DMS 273 (cell line): ENCODE measurements around the gene KLRG1.

ENCODE experiments used
- DNase-seq: peaks from one replicate; lab custom pipeline; 2025; ENCODE audit not compliant: unreplicated experiment; lab: John Stamatoyannopoulos, UW

The KLRG1 gene

DNA sequence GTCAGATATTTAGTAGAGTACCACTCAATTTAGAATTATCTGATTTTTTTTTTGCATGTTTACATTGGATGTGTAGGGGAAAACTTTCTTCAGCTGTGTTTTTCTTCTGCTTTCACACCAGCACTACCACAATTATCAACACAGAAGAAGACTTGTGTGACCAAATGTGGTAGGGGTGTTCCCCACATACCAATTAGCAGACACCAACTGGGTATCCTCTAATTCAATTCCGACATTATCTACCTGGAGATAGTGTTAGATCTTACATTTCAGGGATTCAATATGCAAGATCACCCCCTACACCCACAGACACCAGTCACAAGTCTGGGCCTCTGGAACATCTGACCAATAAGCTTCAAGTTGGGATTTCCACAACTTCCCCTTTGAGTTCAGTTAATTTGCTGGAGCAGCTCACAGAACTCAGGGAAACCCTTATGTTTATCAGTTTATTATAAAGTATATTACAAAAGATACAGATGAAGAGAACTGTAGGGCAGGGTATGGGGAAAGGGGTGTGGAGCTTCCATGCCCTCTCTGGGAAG is 4.1 kb upstream of the KLRG1 start:
- no peak for DNase-seq

DNA sequence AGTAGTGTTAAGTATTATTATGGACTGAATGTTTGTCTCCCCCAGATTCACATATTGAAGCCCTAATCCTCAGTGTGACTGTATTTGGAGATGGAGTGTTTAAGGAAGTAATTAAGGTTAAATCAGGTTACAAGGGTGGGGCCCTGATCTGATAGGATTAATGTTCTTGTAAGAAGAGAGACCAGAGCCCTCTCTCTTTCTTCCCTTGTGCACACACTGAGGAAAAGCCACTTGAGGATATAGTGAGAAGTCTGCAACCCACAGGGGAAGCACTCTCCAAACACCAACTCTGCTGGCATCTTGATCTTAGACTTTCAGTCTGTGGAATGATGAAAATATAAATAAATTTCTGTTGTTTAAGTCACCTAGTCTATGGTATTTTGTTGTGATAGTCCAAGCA is 2.2 kb upstream of the KLRG1 start:
- no peak for DNase-seq

DNA sequence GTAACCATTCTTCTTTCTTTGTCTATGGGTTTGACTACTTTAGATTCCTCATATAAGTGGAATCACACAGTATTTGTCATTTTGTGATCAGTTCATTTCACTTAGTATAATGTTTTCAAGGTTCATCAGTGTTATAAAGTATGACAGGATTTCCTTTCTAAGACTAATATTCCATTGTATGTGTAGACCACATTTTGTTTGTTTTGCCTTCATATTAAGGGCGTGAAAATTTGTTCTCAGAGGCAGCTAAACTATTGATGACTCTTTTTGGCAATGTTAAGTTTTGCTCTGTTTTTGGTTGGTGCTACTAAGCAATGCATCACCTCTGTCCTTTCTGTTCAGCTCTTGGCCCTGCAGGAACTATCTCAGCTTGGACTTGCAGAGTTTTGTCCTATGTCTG is 1.7 kb upstream of the KLRG1 start:
- no peak for DNase-seq

DNA sequence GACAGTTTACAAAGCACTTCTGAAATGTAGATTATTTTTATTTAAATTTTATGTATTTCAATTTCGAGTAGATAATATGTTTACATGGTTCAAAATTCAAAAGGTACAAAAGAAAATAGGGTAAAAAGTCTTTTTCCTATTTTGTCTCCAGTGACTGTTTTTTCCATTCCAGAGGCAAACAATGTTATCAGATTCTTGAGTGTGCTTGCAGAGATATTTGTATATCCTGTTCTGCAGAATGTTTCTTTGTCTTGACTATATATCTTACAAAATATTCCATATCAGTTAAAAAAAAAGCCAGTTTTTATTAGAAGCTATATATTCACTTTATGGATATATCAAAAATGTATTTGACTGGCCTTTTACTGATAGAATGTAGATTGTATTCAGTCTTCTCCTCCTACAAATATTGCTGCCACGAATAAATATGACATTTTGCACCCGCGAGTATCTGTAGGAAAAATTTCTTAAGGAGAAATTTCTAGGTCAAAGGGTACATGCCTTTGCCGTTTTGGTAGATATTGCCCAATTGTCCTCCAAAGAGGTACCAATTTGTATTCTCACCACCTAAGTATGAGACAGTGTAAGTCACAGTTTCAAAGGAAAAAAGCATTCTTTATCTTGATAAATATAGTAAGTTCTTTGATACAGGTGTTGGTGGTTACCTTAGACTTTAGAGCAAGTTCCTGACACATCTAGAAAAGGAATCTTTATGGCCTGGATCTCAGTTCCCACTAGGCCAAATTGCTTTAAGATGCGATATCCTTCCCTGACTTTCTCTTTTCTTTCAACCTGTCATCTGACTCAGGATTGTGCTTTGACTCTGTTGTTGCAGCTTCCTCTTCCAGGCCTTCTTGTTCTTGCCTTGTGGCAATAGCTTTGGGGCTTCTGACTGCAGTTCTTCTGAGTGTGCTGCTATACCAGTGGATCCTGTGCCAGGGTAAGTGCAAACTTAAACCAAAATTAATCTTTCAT is 2.3 kb downstream of the KLRG1 start:
- DNase-seq, result no peak

DNA sequence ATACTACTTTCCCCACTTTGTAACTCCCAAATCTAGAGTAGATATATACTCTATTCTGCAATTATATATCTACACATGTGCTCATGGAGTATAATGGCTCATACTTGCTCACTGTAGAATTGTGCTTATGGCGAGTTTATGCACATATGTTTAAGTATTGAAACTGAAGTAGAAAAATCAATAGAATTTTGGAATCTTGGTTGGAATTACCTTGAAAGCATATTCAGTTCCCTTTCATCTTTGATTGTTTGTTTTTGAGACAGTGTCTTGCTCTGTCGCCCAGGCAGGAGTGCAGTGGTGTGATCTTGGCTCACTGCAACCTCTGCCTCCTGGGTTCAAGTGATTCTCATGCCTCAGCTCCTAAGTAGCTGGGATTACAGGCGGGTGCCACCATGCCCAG is 4.5 kb downstream of the KLRG1 start:
- no peak for DNase-seq

DNA sequence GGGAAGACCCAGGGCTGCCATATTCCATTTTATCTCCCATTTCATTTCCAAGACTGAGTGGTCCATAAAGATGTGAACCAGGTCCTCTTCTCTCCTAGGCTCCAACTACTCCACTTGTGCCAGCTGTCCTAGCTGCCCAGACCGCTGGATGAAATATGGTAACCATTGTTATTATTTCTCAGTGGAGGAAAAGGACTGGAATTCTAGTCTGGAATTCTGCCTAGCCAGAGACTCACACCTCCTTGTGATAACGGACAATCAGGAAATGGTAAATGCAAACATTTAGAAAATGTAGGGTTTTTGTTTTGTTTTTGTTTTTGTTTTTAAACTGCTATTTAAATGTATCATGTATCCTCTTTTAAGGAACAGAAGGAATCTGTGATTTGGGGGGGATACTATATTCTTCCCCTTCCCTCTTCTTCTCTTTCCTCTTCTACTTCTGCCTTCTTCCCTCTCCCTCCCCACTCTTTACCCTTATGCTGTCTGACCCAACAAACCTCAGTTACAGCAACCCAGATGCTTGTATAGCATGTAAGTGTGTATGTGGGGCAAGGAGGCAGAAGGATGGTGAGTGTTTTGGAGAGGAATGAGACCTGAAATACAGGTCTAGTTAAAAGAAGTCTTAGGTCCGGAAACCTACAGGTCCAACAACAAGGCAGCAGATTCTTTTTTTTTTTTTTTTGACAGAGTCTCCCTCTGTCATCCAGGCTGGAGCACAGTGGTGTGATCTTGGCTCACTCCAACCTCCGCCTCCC is 5.9 kb downstream of the KLRG1 start:
- no peak for DNase-seq

DNA sequence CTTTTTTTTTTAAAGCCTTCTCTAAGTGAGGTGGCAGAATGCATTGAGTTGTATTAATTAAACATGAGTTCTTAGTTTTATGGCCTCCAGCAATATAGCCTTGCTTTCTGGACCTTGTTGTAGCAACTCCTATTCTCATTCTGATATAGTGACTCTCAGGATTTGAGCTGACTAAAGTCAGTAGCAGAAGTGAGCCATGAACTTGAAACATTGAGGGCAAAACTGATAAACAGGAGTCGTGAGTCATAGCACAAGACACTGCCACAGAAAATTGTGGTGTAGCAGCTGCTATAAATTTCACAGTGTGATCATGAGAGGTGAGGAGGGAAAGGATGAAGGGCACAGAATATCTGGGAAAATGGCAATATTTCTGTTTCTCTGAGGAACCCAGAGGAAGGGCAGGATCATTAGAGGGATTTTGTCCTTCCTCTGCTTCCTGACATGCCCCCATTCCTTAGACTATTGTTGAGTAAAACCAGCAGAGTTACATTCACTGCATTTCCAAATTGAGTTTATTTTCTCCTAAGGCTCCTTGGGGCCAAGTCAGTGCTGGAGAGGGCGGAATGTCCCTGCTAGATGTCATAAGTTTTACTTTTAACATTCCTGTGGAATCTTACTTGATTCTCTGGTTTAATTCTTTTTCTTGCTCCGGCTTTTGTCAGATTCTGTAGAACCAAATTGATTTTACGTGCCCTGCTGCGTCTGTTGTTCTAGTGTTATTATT is 7.5 kb downstream of the KLRG1 start:
- no peak for DNase-seq

DNA sequence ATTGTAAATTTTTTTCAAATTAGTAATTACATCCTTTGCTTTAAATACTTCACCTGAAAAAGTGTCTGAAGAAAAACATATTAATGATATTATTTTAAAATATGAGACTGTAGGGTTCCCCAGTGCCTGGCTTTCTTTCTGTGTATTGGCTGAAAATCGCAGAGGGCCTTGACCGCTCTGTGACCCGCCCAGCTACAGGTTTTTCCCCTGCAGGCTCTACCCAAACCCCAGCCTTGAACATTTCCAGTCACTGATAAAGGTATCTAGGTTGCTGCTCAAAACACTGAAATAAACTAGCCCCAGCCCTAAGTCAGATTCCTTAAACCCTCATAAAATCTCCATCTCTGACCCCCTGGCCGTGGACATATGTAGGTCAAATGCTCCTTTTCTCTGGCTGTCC is 11.9 kb downstream of the KLRG1 start:
- DNase-seq, result no peak

DNA sequence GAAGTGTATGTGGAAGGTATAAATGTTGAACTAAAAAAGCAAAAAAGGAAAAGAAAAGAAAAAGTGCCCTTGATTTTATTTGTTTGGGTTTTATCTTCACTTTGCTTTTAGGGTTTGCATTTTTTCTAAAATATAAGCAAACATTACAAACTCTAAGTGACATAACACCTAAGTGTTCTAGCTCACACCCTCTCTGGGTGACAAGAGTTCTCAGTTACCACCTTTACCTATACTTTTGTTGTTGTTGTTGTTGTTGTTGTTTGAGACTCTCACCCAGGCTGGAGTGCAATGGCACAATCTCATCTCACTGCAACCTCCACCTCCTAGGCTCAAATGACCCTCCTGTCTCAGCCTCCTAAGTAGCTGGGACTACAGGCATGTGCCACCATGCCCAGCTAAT is 13.0 kb downstream of the KLRG1 start:
- DNase-seq, result no peak

DNA sequence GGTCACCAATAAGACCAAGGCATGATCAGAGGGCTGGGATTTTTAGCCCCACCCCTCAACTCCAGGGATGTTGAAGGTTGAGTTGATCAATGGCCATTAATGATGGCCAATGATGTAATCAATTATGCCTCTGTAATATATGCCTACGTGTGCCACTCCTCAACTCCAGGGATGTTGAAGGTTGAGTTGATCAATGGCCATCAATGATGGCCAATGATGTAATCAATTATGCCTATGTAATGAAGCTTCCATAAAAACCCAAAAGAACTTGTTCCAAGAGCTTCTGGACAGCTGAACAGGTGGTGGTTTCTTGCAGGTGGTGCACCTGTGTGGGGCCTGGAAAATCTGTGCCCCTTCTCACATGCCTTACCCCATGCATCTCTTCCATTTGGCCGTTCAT is 33.2 kb downstream of the KLRG1 start:
- no peak for DNase-seq

DNA sequence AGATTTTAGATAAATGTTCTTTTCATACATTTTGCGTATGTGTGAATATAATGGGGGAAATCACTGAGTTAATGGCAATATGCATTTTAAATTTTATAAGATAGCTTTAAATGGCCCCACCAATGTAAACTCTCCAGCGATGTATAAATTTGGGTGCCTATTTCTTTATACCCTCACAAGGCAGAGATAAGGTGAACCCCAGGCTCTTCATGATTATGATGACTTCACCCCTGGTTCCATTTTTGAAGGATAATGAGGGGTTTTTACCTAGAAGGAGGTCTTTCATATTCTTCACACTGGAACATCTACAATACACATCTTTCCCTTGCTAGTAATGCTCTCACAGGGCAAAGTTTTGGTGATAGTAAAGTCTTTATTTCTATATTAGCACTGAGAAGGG is 35.2 kb downstream of the KLRG1 start:
- no peak for DNase-seq

DNA sequence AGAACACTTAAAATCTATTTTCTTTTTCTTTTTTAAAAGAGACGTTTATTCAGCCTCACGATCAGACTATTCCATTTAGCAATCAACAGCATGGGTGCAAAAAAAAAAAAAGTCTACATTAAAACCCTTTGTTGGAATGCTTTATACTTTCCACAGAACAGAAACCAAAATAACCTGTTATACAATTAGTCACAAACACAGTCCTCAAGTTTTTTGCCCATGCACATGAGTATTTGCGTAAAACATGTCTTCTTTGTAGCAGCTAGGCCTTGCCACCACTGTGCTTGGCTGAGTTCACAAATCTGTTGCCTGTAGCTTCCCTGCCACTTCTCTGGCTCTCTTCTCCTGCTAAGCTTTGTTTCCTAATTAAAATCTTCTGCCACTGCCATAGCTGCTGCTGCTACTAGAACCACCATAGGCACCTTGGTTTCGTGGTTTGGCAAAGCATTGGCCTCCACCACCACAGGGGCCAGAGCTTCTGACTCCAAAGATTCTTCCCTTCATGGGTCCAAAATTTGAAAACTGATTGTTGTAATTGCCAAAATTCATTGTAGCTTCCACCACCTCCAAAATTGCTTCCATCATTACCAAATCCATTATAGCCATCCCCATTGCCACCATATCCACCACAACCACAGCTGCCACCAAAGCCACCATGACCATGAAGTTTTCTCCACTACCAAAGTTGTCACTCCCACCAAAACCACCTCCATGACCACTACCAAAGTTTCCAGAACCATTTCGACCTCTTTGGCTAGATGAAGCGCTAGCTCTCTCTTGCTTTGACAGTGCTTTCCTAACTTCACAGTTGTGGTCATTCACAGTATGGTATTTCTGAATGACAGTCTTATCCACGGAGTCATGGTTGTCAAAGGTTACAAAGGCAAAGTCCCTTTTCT is 38.1 kb downstream of the KLRG1 start:
- DNase-seq, result no peak

DNA sequence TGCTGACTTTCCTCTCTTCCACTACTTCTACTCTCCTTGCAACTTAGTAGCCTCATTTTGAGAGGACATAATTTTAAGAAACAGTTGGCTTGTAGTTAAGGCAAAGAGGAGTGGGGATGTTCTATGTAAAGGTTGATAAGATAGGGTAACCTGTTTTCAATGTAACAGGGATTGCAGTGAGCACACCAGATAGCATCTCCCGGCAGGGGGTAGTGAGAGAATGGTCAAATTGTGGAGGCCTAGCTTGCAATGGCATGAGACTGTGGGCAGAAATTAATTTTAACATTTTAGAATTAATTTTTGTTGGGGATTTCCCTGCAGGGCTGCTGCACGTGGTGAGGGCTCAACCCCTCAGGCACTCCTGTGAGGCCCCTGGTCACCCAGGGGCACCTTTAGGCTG is 41.4 kb downstream of the KLRG1 start:
- DNase-seq, result no peak

DNA sequence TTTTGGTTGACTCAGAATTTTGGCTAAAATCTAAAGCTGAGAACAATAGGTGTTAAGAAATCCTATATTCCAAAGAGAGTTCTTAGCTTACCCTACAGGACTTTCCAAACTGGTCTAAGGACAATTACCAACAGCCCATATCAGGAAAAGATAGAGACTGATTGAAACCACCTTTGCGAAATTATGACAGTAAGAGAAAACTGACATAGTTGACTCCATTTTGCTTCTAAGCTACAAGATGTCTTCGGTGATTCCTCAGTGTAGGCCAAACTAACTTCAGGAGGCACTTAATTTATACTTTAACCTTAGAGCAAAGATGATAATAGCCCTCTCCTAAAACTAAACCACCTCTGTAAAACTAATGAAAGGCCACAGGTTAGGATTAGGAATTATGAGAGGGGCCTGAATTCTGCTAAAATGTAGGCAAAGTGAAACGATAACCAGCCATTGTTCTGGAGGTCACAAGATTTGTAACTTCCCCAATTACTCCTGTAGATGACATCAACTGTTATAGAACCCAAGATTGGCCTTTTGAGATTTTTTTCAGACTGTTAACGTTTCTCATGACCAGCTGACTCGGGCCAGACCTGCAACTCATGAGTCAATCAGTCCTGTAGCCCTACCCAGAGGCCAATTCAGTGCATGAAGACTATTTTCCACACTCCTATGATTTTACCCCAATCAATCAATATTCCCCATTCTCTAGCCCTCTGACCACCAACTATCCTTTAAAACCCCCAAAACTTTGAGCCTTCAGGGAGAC is 43.0 kb downstream of the KLRG1 start:
- DNase-seq, result no peak

DNA sequence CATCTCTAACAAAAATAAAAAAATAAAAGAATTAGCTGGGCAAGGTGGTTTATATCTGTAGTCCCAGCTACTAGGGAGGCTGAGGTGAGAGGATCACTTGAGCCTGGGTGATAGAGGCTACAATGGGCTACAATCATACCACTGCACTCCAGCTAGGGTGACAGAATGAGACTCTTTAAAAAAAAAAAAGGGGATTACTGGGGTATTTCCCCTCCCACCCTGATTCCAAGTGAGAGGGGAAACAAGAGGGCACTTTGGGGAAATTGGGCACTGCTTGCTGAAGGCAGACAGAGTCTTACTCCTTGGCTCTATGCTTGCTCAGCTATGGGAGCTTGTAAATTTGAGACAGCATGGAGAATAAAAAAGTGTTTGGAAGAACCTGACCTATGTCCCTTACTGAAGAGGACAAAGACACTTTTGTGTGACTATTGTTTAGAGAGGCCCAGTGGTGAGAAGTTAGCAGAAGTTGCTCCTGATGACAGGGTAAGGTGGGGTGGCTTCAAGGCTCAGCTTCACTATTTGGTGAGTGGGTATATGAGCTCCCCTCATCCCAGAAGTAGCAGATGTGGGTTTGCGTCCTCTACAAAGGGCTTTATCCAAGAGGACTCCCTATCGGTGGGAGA is 44.0 kb downstream of the KLRG1 start:
- no peak for DNase-seq

DNA sequence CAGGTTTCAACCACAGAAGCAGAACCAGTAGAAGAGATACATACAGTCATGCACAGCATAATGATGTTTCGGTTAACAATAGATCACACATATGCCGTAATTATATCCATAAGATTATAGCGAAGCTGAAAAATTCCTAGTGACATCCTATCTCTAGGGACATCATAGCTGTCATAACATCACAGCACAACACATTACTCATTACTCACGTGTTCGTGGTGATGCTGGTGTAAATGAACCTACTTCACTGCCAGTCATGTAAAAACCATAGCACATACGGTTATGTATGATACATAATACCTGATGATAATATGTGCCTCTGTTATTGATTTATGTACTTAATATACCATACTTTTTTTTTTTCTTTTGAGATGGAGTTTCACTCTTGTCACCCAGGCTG is 44.7 kb downstream of the KLRG1 start:
- DNase-seq, result no peak

DNA sequence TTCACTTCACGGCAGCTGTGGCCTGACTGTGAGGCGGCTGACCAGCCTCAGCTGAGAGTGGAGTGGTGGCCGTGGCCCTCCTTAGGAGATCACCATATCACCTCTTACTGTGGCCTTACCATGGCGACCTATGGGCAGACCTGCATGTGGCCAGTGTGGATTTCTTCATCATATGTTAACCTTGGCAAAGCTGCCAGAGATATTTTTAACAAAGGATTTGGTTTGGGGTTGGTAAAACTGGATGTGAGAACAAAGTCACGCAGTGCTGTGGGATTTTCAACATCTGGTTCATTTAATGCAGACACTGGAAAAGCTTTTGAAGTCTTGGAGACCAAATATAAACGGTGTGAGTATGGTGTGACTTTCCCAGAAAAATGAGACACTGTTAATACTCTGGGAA is 46.9 kb downstream of the KLRG1 start:
- no peak for DNase-seq

DNA sequence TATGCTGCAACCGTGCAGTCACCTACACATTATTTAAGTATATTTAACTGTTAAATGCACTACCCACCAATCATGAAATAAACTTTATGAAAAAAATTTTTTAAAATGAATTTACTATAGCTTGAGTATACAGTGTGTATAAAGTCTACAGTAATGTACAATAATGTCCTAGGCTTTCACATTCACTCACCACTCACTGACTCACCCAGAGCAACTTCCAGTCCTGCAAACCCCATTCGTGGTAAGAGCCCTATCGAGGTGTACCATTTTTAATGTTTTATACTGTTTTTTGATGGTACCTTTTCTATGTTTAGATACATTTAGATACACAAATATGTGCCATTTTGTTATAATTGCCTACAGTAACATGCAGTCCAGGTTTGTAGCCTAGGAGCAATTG is 48.1 kb downstream of the KLRG1 start:
- DNase-seq, result no peak

DNA sequence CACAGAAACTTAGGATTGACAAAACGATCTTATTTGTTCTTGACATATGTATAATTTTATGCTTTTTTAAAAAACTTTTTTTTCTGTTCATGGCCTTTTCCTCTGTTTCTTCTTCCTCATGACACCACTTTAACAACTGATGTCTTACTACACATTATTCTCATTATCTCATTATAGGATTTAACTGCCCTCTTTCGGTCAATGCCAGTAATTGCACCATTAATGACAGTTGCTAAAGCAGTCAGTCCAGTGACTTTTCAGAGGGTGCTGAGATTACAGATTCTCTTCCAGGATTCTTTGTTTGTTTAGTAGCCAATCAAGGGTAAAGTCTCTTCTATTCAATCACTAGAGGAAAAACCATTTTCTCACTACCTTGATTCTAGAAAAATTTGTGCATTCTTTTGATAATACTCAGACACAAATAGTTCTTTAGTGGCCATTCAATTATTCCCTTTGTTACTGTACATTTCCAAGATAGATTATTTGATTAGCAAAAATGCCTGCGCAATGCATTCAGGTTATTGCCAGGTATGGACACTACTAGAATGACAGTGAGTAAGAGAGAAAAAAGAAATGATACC is 50.1 kb downstream of the KLRG1 start:
- peak; percentile 64 for DNase-seq
